Tibial nerve (tissue), 4 donors: ENCODE results near the gene CCDC144A.

Experiments
- CTCF ChIP-seq, 5 experiments: fragments of 200-600 bp in 3 of 5; fragments of 450-650 bp in 2 of 5; sonication (generic) in 3 of 5; IDR thresholded peaks; one replicate each; pipeline ENCODE4 v1.5.1; 2016 to 2019; ENCODE audit warnings: antibody characterized with exemption in 5 of 5, mild to moderate bottlenecking in 3 of 5, moderate library complexity in 2 of 5
- EP300 ChIP-seq, 2 donors: sonication (generic); formaldehyde crosslinking; IDR thresholded peaks; one replicate each; pipeline ENCODE4 v1.6.1; 2017; ENCODE audit warnings: antibody characterized with exemption in 2 of 2, mild to moderate bottlenecking in 1 of 2
- POLR2A ChIP-seq, 2 donors: fragments of 450-650 bp; IDR thresholded peaks; one replicate each; pipeline ENCODE4 v1.6.1; 2017; ENCODE audit warnings: antibody characterized with exemption in 2 of 2, mild to moderate bottlenecking in 2 of 2, moderate library complexity in 2 of 2

GRCh38 chr17:16814439-16814838 is 124.4 kb downstream of the CCDC144A start:
- TF ChIP-seq CTCF (IDR thresholded peaks at IDR 0.05), result no peak
- no peak for TF ChIP-seq POLR2A (IDR thresholded peaks at IDR 0.05)
- TF ChIP-seq EP300 (IDR thresholded peaks at IDR 0.05), result no peak
